Fibroblast of pulmonary artery (primary cell): ENCODE measurements around the gene HOXD9.

Experiments used
- DNase-seq: peaks from one replicate; pipeline ENCODE4 v3.0.0-alpha.2; 2010; ENCODE audit warnings: low read depth
- H3K4me3 ChIP-seq: replicated peaks from 2 replicates; pipeline ENCODE4 v1.5.1; 2011; ENCODE audit warnings: low read depth, mild to moderate bottlenecking, control low read depth, low read length, moderate library complexity
- TF ChIP-seq, protein P1 (sequence below): IDR thresholded peaks from 2 replicates; pipeline ENCODE4 v1.5.1; 2011; ENCODE audit warnings: mild to moderate bottlenecking, control low read depth, low read length, inconsistent platforms; ENCODE audit errors: missing control alignments

Gene HOXD9

DNA sequence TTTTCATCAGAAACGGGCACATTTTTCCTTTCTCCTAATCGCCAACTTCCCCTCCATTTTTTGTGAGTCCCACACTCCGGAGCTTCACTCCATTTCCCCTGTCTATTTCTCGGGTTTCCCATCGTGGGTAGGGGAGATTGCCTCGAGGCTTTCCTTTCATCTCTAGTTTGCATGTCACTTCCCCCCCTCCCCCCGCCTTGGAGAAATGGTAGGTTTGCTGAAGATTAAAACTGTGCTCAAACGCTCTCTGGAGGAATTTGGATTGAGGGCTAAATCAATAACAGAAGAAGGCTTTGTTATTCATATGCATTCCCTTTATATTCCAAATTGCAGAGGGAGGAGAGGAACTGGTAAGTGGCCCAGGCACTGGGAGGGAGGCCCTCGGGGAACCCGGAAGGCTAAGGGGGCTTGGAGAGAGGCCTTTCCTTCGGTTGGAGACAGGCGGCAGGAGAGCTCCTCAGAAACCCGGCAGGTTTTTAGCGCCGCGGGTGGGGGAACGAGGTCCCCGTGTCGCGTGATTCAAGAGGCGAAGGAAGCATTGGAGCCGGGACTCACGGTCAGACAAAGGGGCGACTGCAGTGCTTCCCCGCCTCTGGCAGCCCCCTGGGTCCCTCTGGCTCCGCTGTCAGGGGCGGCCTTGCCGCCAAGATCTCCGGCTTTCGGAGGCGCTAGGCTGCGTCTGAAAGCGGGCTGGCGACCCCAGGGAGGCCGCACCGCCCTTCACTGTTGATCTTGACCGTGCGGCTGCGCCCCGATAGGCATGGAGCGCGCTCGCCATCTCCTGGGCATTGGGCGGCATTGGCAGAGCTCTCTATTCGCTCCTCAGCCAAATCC lies 25.3 kb upstream of the HOXD9 start:
- H3K4me3 ChIP-seq: peak overlapping the region; percentile 34
- DNase-seq: peak; percentile 63
- TF ChIP-seq, protein P1, sequence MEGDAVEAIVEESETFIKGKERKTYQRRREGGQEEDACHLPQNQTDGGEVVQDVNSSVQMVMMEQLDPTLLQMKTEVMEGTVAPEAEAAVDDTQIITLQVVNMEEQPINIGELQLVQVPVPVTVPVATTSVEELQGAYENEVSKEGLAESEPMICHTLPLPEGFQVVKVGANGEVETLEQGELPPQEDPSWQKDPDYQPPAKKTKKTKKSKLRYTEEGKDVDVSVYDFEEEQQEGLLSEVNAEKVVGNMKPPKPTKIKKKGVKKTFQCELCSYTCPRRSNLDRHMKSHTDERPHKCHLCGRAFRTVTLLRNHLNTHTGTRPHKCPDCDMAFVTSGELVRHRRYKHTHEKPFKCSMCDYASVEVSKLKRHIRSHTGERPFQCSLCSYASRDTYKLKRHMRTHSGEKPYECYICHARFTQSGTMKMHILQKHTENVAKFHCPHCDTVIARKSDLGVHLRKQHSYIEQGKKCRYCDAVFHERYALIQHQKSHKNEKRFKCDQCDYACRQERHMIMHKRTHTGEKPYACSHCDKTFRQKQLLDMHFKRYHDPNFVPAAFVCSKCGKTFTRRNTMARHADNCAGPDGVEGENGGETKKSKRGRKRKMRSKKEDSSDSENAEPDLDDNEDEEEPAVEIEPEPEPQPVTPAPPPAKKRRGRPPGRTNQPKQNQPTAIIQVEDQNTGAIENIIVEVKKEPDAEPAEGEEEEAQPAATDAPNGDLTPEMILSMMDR: peak; percentile 82

DNA sequence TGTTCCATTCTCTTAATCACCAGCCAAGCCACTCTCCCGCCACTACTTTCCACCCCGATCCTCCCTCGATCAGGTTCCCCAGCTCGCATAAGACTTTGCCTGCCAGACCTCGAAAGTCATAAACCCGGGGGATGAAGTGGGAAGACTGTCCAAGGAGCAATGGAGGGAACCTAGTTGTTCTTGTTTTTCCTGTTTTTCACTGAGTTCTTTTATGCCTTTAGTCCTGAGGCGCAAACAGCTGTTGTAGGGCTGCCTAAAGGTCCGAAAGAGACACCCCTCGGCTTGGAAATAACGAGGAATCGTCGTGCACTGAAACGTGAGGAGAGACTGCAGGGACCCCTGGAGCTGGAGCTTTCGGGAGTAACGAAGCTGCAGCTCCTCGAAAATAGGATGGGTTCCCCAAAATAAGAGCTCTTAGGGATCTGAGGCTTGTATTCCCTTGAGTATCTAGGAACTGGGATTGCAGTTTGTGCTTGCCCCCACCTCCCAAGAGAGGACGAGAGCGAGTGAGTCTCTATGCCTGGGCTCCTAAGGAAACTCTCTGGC lies 24.6 kb upstream of the HOXD9 start:
- DNase-seq: no peak
- TF ChIP-seq, protein P1: no peak
- no peak overlapping the region for H3K4me3 ChIP-seq

DNA sequence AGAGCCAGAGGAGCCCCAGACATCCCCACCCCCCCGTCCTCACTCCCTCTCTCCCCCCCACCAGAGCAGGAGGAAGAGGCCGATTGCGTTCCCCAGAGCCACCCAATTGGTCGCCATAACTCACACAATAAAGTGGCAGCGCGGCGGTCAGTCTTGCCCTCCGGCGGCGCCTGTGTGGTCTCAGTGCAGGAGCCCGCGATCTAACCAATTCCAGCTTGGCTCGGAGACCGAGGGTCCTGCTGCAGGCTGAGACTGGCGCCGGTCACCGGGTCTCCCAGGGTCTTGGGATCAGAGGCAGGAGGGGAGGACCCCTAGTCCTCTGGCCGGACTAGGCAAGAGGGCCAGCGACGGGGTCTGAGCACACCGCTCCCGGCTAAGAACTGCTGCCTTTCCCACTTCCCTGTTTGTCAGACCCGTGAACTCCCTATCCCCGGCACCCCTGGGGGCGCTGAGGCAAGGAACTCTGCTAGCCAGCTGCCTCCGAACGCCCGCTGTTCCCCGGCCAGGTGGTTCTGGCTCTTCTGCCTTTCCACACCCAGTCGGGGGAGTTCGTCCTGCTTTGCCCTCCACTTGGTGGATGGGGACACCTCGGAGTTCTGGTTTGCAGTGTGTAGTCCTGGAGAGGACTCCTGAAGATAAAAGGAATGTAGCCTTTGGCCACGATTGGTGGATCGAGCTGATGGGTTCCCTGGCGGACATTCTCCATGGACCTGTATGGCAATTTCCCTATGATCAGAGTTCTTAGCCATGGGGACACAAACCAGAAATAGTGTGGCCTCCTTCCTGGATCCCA lies 24.0 kb upstream of the HOXD9 start:
- TF ChIP-seq, protein P1: no peak
- no peak overlapping the region for H3K4me3 ChIP-seq
- DNase-seq: no peak

DNA sequence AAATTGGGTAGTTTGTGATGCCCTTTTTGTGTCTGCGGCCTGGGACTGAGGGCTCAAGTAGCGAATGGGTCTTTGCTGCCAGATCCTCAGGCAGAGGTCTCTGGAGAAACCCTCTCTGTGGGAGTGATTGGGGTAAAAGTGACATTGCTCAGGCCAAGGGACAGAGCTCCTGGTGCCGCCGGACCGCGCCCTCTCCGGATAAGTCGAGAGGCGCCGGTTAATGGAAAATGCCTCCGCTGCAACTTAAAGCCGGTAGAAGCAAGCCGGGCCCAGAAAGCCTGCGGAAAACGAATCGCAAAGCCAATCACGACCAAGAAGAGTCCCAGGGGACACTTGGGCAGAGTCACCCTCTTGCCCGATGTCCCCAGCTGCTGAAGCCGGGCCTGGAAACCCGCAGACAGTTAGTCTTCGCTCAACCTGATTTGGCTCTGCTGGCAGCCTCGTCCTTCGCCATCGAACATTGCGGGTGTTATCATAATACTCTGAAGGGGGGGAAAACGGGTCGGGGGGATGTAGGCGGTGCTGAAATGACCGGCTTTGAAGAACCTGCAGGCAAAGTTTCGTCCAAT lies 23.3 kb upstream of the HOXD9 start:
- TF ChIP-seq, protein P1: no peak
- DNase-seq: no peak
- no peak overlapping the region for H3K4me3 ChIP-seq

DNA sequence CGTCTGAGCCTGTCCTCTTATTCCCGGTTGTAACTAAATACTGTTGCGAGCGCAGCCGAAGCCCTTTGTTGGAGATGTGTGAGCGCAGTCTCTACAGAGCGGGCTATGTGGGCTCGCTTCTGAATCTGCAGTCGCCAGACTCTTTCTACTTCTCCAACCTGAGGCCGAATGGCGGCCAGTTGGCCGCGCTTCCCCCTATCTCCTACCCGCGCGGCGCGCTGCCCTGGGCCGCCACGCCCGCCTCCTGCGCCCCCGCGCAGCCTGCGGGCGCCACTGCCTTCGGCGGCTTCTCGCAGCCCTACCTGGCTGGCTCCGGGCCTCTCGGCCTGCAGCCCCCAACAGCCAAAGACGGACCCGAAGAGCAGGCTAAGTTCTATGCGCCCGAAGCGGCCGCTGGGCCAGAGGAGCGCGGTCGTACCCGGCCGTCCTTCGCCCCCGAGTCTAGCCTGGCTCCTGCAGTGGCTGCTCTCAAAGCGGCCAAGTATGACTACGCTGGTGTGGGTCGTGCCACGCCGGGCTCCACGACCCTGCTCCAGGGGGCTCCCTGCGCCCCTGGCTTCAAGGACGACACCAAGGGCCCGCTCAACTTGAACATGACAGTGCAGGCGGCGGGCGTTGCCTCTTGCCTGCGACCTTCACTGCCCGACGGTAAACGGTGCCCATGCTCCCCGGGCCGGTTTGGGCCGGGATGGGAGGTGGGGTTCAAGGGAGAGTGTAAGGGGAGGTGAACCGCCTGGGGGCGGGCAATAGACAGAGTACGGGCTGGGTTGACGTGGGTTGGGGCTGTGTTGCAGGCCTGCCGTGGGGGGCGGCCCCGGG lies 22.6 kb upstream of the HOXD9 start, which contains the start of gene HOXD12:
Gene HOXD12 (plus strand): TSS at position 68 of the 819 bp plus-strand sequence. CDS start 7 bp downstream, at position 75.
- TF ChIP-seq, protein P1: no peak
- DNase-seq: no peak
- H3K4me3 ChIP-seq: no peak within 1 kb of the TSS

DNA sequence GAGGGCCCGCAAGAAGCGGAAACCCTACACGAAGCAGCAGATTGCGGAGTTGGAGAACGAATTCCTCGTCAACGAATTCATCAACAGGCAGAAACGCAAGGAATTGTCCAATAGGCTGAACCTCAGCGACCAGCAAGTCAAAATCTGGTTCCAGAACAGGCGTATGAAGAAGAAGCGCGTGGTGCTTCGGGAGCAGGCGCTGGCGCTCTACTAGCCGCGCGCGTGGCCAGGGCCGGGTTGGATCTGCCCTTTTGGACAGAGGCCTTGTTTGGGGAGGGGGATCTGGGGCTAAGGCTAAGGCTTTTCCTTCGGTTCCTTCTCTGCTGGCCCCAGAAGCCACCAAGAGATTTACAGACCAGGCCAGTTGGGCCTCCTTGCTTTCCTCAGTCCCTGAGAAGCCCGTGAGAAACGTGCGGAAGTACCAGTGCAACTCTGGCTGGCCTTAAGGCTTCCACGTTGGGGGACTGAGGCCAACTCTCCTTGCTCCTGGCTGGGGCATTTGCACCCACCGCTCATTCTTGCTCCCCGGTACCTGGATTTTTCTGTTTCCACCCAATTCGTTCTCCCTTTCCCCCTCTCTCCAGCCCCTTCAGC lies 21.9 kb upstream of the HOXD9 start:
- no peak overlapping the region for H3K4me3 ChIP-seq
- TF ChIP-seq, protein P1: no peak
- DNase-seq: no peak
